Measurements from ENCODE around the gene SPRYD7. TPM values are rescaled to one million over a fixed set of nuclear protein-coding genes. Genes with fewer than 3 reads are reported as not detected.
"Not testable (repeated sequence)": the region's sequence is repeated elsewhere in the genome, so short reads cannot be mapped to it uniquely, and the experiment has no call there.

The SPRYD7 gene, protein sequence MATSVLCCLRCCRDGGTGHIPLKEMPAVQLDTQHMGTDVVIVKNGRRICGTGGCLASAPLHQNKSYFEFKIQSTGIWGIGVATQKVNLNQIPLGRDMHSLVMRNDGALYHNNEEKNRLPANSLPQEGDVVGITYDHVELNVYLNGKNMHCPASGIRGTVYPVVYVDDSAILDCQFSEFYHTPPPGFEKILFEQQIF
- 4.5 TPM for total RNA-seq

DNA sequence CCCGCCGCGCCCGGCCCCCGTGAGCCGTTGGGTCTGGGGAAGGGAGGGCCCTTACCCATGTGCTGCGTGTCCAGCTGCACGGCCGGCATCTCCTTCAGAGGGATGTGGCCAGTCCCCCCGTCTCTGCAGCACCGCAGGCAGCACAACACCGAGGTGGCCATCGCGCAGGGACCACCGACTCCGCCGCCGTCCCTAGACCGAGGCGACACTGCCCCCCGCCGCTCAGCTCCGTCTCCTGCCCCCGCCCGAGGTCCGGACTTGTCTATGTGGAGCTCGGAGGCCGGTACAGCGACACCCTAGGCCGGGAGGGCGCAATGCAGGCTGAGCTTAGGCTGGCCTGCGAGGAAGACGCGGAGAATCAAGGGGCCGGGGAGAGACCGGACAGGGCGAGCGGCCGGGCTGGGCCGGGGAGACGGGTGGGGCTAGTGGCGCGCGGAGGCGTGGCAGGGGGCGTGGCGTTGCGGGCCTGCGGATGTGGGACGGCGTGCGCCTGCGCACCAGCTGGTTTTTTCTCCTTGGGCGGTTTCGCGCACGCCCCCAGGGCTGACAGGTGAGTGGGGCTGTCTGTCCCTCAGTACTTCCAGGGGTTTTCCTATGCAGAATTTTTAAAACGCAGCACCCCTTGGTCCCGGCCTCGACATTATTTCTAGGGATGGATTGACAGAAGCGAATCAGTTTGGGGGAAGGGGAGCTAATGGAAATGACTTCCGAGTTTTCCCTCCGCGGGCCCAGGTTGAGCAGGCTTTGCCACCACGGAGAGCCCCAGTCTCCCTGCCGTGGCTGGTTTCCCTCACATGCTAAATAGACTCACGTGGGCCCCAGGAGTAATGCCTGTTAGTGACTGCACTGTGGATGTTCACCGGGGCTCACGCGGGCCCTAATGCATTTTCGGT is at the start of gene SPRYD7:
Gene SPRYD7, minus strand, starts transcription at position 266 of the 893 bp plus-strand sequence. Its CDS starts 105 bp downstream, at position 161.
- peak; percentile 94 for DNase-seq

DNA sequence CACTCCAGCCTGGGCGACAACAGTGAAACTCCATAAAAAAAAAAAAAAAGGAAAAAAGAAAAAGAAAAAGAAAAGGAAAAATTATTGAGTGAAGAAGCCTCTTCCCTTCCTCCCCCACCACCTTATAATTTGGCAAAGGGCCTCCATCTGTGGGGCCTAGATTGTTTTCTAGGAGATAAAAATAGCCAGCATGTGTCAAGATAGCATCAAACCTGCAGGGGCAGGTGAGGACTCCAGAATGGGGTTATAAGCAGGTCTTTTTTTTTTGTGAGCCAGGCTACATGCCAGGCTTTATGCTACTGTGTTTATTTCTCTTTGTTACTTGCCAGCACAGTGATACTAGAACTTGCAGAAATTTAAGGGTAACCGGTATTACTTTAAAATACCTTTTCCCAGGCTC is 49.0 kb upstream of the SPRYD7 start:
- no peak for DNase-seq

DNA sequence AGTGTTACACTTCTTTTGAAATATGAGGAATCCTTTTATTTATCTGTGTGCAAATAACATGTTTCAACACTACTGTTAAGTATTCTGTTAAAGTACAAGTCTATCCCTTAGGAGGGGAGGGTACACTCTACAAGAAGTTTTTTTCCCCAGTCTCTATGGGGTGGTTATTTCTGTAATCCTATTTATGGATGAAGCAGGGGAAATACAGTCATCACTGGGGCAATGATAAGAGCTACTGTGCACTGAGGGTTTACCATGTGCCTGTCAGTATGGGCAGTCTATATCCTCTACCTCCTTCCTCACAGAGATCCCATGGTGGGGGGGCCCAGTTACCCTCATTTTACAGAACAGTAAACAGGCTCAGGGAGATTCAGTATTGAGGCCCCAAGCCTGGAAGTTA is 44.1 kb upstream of the SPRYD7 start:
- DNase-seq = no peak

DNA sequence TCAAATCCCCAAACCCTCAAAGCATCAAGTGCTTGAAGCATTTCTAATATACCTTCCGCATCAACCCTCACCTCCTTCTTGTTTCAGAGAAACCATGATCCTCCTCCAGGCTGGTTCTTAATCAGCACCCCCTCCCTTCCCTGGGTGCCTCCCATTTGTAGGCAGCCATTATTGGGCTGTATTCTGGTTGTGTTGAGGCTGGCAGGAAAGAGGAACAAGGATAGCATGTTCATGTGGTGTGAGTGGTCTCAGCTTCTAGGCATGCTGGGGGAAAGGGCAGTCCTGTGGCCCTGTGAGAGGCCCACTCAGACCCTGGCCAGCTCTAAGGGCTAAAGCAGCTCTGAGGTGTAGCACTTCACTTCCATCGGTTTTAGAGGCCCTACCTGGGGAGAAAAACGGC is 41.9 kb upstream of the SPRYD7 start:
- no peak for DNase-seq

DNA sequence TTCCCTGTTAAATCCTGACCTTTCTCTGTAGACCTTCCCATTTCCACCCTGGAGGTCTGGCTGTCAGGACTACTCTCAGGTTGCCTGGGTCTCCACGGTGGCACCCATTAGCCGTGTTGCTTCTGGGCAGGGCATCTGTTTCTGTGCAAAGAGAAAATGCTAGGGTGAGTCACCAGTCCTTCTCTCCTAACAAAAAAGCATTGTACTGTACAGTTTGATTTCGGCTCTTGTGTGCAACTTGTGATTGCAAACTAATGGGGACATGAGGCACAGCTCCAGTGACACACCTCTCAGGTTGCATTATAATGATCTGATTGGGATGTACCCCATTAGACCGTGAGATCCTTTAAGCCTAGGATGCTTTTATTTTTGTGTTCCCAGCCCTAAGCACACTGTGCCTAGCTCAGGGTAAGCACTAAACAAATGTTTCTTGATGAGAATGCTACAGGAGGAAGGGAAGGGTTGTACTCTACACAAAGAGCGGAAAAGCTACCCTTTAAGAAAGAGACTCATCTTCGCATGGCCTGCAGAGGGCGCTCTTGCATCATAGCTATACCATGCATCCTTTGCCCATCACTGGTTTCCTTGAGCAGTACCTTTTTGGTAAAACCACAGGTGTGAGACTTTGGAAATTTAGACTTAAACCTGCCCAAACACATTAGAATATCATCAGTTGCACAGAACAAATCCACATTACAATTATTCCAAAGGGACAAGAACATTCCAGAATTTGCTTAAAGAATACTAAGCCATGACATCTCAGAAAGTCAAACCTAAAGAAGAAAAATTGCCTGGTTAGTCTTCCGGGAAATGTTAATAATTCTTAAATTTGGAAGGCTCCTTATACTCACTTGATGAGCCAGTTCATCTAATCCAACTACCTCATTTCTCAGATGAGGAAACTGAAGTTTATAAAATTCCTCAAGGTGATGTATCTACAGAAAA is 40.4 kb upstream of the SPRYD7 start:
- DNase-seq = peak; percentile 37

DNA sequence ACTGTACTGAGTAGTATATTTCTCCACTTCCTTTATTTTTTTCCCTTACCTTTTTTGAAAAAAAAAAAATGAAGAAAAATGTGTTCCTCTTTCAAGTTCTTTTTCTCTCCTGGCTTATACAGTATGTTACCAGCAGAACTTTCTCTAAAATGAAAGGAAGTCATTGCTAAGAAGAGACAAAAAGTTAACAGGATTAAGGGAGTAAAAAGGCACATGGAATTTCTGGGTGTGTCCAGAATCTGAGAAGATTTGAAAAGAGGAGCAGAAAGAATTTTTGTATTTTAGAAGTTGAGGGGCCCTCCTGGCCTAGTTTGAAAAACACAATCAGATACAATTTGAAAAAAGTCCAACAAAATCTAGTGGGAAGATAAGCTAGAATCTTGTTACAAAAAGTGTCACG is 39.7 kb upstream of the SPRYD7 start:
- no peak for DNase-seq

DNA sequence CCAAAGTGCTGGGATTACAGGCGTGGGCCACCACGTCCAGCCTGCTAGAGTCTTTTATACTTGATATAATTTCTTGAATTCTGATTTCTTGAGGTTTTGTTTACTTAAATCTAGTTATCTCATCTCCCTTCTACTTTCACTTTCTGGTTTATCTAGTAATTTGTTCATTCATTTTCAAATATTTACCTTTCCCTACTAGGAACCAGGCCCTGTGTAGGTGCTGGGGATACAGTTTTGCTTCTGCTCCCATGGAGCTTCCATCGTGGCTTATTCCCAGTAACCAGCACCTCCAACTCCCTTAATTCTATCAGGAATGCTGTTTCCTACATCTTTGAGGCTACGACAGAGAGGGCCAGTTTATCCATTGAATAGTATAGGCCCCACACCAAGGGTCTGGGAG is 36.6 kb upstream of the SPRYD7 start:
- no peak for DNase-seq

DNA sequence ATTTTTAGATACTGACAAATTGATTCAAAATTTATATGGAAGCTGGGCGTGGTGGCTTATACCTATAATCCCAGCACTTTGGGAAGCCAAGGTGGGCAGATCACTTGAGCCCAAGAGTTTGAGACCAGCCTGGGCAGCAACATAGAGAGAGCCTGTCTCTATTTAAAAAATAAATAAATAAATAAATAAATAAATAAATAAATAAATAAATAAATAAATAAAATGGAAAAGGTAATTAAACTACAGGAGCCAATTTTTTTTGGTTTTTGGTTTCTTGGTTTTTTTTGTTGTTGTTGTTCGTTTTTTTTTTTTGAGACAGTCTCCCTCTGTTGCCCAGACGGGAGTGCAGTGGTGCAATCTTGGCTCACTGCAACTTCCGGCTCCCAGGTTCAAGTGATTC is 31.3 kb upstream of the SPRYD7 start:
- no peak for DNase-seq

DNA sequence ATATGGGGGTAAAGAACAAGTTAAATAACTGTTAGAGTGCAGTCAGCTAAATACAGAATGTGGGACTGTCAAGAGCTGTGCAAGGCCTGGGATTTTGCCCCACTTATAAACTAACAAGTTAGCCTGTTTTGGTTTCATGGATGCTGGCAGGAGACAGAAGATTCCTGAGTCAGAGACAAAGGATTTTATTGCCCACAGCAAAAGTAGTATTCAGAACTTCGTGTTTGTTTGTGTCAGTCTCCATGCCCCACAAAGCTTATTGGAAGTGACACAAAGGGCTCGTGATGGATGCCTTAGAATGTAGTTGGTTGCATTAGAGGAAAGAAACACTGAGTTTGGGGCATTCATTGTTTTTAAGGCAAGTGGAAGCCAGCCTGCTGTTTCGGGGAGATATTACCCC is 22.2 kb upstream of the SPRYD7 start:
- DNase-seq = no peak

DNA sequence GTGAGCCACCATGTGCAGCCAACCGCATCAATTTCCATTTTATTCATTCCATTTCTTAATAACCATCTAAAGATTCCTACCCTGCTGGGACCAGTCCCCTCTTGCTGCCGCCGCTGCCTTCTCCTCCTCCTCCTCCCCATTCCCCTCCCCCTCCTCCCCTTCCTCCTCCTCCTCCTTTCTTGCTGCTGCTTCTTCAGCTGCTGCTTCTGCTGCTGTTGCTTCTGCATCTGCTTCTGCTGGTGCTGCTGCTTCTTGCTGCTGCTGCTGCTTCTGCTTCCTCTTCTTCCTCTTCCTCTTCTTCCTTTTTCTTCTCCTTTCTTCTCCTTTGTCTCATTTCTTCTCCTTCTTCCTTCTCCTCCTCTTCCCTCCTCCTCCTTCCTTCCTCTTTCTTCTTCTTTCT is 20.0 kb upstream of the SPRYD7 start:
- no peak for DNase-seq

DNA sequence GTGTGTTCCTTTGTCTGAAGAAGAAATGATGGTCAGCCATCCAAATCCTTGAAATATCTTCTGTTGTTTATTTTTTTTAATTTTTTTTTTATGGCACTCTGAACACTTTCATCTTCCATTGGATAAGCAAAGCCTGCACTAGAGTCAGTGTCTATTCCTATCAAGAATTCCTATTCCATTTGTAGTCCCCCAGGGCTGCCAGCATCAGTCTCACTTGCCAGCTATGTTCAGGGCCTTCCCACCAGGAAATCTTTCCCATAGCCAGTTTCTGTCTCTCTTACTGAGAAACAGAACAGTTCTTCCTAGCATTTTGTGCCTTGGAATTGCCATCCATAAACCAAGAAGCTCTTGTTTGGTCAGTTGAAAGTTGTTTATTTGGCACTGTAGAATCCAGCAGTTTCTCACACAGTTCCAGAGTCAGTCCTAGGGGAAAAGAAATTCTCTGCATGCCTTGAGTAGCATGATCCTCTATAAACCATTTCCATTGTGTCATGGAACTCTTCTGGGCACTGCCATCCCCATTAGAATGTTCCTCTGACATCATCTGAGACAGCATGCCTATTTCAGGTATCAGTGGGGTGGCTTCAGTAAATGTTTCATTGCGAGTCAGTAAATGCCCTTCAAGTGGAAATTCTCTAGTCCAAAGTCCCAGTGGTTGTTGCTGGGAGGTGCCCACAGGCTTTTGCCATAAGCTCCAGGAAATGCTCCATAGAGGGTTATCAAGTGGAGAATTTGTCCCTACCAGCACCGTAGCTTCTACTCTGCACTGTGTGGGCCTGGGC is 18.7 kb upstream of the SPRYD7 start:
- no peak for DNase-seq

DNA sequence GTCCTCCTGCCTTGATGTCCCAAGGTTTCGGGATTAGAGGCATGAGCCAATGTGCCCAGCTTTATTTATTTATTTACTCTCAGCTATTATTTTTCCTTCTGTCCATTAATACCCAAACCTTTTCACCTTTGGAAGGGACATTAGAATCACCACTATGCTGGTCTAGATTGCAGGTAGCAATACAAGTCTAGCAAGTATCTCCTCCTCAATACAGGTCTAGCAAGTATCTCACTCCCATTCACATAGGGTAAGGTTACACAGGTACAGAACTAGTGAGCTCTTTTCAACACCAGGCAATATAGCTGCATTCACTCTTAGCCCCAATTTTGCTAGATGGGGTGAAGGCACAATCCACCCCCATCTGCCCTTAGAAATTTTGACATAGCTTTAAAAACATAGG is 17.4 kb upstream of the SPRYD7 start:
- no peak for DNase-seq

DNA sequence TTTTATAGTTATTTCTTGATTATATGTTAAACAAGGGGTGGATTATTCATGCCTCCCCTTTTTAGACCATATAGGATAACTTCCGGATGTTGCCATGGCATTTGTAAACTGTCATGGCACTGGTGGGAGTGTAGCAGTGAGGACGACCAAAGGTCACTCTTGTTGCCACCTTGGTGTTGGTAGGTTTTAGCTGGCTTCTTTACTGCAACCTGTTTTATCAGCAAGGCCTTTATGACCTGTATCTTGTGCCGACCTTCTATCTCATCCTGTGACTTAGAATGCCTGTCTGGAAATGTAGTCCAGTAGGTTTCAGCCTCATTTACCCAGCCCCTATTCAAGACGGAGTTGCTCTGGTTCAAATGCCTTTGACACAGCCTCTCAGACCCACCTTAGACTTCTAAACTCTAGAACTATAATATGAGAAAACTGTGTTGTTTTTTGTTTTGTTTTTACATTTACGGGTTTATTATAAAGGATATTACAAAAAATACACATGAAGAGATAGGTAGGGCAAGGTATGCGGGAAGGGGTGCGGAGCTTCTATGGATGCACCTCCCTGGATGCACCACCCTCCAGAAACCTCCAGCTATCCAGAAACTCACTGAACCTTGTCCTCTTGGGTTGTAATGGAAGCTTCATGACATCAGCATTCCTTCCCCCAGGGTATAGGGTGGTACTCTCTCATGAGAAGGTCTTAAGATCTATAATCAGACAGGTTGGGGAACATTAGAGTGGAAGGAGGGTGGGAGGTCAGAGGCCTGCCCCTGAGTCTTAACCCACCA is 15.8 kb upstream of the SPRYD7 start:
- no peak for DNase-seq

DNA sequence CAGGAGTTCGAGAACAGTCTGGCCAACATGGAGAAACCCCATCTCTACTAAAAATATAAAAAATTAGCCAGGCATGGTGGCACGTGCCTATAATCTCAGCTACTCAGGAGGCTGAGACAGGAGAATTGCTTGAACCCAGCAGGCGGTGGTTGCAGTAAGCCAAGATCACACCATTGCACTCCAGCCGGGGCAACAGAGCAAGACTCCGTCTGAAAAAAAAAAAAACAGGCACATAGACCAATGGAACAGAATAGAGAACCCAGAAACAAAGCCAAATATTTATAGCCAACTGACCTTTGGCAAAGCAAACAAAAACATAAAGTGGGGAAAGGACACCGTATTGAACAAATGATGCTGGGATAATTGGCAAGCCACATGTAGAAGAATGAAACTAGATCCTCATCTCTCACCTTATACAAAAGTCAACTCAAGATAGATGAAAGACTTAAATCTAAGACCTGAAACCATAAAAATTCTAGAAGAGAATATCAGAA is 12.7 kb upstream of the SPRYD7 start:
- not testable (repeated sequence) for DNase-seq

DNA sequence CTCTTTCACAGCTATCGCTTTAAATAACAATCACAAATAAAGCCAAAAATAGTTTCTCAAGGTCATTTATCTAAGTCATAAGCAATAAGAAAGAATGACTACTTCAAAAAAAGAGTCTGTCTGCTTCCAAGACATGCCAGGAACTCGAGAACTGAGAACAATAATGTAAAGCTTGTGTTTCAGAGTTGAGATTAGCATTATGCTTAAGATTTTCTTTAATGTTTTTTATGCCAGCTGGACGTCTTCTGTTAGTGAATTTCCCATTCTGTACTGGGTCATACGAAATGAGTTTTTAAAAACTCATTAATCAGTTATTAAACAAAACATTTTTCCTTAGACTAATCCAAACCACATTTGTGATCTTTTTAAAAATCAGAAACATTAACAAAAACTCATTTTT is 3.2 kb upstream of the SPRYD7 start:
- DNase-seq = peak; percentile 5

DNA sequence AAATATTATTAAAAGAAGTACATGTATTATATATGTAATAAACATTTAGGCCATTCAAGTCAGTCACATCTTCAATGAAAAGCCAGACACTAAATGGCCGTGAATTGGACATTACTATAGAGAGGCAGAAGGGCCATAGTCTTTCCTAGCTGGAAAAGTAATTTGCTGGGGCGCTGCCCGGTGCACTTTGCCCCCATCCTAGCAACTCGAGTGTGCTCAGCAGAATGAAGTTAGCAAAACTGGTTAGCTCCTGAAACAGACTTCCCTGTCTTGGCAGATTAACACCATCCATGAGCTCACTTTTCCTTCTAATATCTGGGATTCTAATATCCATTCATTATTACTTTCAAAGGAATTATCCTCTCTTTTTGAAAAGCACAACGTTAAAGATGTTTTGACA is 2.8 kb upstream of the SPRYD7 start:
- no peak for DNase-seq

DNA sequence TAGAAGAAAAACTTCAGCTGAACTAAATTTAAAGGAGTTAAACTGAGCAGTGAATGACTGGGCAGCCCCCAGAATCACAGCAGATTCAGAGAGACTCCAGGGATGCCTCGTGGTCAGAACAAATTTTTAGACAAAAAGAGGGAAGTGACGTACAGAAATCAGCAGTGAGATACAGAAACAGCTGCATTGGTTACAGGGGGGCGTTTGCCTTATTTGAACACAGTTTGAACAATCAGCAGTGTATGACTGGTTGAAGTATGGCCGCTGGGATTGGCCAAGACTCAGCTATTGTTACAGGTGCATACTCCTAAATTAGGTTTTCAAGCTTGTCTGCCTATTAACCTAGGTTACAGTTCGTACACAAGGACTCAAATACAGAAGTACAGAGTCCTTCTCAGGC is 2.2 kb upstream of the SPRYD7 start:
- no peak for DNase-seq

DNA sequence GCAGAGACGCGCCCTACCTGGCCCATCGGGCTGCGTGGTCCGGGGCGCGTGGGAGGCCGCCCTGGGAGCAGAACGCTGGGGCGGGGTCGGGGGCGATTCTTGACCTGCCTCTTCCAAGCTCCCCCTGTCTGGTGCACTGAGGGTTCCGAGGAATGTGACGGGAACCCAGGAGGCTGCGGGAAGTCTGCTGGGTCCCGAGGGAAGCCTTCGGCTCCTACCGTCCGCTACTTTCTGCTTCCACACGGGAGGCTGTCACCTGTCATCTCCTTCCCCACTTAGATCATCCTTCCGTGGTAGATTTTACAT is 781 bp upstream of the SPRYD7 start:
- DNase-seq = no peak

DNA sequence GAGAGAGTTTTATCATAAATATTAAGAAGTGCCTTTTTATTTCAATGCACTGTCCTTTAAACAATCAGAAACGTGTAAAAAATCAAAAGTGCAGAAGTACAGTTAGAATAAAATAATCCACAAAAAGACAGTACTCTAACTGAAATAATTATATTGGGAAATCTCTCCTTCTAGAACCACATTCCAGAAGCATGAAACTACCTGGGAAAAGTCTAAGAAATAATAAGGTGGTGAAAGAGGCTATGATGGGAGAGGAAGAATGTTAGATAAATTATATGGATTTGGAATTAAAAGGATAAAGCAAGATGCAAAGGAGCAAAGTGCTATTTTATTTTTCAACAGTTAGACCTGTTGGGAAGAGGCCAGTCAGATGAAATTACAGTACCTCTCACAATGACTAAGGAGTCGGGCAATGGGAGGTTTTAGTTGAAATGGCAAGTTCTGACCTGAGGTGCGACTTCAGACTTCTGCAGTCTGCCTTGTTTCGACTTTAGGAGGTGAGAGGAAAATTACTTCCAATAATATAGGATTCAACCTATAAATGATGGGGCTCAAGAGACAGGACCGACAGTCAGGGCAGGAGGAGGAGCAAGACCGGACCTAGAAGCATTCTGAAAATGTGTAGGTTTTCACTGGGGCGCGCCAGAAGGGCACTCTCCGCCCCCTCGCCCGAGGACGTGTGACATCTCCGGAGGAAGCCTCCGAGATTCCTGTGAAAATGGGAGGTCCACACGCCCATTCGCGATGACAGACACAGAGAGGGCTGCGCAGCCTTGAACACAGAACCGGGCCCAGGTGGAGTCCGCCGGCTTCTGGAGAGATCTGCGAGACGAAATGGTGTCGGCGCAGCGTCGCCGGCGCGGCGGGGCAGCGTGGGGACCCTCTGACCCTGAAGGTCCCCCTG is 717 bp downstream of the SPRYD7 start:
- DNase-seq = no peak

DNA sequence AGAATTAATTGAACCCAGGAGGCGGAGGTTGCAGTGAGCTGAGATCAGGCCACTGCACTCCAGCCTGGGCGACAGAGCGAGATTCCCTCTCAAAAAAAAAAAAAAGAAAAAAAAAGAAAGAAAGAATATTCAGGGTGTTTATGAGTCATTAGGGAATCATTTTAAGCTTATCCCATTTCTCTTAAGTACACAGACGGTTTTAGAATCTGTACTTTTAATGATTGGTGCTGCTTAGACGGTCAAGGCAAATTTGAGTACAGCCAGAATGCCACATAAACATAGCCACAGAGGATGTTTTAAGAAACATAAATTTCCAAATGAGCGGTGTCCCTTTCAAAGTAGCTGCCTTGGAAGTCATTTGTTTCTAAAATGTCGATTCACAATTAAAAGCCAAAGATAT is 2.6 kb downstream of the SPRYD7 start:
- DNase-seq = no peak

Measured in skin of body (tissue), 2 donors.